HCT116 (cell line): Measurements from ENCODE around the gene CPLANE2.

Experiments
- ATF3 ChIP-seq: IDR thresholded peaks from 2 replicates; pipeline ENCODE4 v1.6.1; 2012
- CBX3 ChIP-seq: IDR thresholded peaks from 2 replicates; pipeline ENCODE4 v1.6.1; 2012; ENCODE audit warnings: low read depth
- CTCF ChIP-seq, 3 experiments: fragments of 200-600 bp in 1 of 3; sonication (generic) in 1 of 3; IDR thresholded peaks in 2 of 3; conservative IDR thresholded peaks in 1 of 3; 2 replicates each; pipeline ENCODE4 v1.5.1; 2012 to 2017; ENCODE audit warnings: low read depth in 2 of 3, low read length in 2 of 3, antibody characterized with exemption in 1 of 3, borderline replicate concordance in 1 of 3, control low read depth in 1 of 3, mild to moderate bottlenecking in 1 of 3, mixed read lengths in 1 of 3, mixed run types in 1 of 3, moderate library complexity in 1 of 3; ENCODE audit not compliant: insufficient read depth in 1 of 3
- ELF1 ChIP-seq: IDR thresholded peaks from 2 replicates; pipeline ENCODE4 v1.6.1; 2012; ENCODE audit warnings: low read depth, borderline replicate concordance
- EZH2 ChIP-seq: fragments of 200-600 bp; sonication (generic); IDR thresholded peaks from 2 replicates; pipeline ENCODE4 v1.6.1; 2017; ENCODE audit warnings: antibody characterized with exemption, mixed run types
- EZH2phosphoT487 ChIP-seq: fragments of 200-600 bp; IDR thresholded peaks from 2 replicates; pipeline ENCODE4 v1.6.1; 2018; ENCODE audit warnings: antibody characterized with exemption, borderline replicate concordance
- JUND ChIP-seq: IDR thresholded peaks from 2 replicates; pipeline ENCODE4 v1.6.1; 2012
- MAX ChIP-seq: IDR thresholded peaks from 2 replicates; pipeline ENCODE4 v1.6.1; 2012
- POLR2A ChIP-seq: IDR thresholded peaks from 2 replicates; pipeline ENCODE4 v1.7.0; 2011; ENCODE audit warnings: borderline replicate concordance; ENCODE audit not compliant: insufficient read depth, insufficient read length; ENCODE audit errors: extremely low read depth
- POLR2AphosphoS5 ChIP-seq: IDR thresholded peaks from 2 replicates; pipeline ENCODE4 v1.6.1; 2011; ENCODE audit warnings: mild to moderate bottlenecking, low read depth, low read length, moderate library complexity
- REST ChIP-seq: IDR thresholded peaks from 2 replicates; pipeline ENCODE4 v1.6.1; 2012; ENCODE audit warnings: low read depth
- SIN3A ChIP-seq: IDR thresholded peaks from 2 replicates; pipeline ENCODE4 v1.6.1; 2012; ENCODE audit warnings: low read depth
- YY1 ChIP-seq: IDR thresholded peaks from 2 replicates; pipeline ENCODE4 v1.6.1; 2011; ENCODE audit warnings: low read length, low read depth, moderate library complexity, mild to moderate bottlenecking; ENCODE audit not compliant: insufficient replicate concordance; ENCODE audit errors: extremely low read depth
- ZNF274 ChIP-seq: fragments of 200-500 bp; sonication (Bioruptor generic); IDR thresholded peaks from 2 replicates; pipeline ENCODE4 v1.6.1; 2014; ENCODE audit warnings: mild to moderate bottlenecking, low read depth, low read length, inconsistent platforms

GRCh38 chr1:16231331-16232315, 5.4 kb downstream of the CPLANE2 start:
- TF ChIP-seq POLR2A = no peak
- TF ChIP-seq CTCF (IDR thresholded peaks at IDR 0.05 in 2 of 3, conservative IDR thresholded peaks at IDR 0.05 in 1 of 3; ENCODE audit: borderline replicate concordance in 1 of 3, insufficient read depth in 1 of 3, low read depth in 2 of 3, low read length in 2 of 3) = no peak
- TF ChIP-seq ATF3 = no peak
- TF ChIP-seq POLR2AphosphoS5 = no peak
- TF ChIP-seq EZH2 = no peak
- no peak for TF ChIP-seq YY1
- no peak for TF ChIP-seq EZH2phosphoT487
- no peak for TF ChIP-seq ZNF274
- no peak for TF ChIP-seq JUND
- TF ChIP-seq REST = no peak
- TF ChIP-seq CBX3 = no peak
- TF ChIP-seq ELF1 = no peak
- no peak for TF ChIP-seq SIN3A
- no peak for TF ChIP-seq MAX
